Measurements from ENCODE around the gene ABCA2. TPM values are rescaled to one million over a fixed set of nuclear protein-coding genes. Genes with fewer than 3 reads are reported as not detected.

ABCA2 gene
- total and polyA plus RNA-seq, 4 donors = 2.9 to 15.2 (median 12.3) TPM

DNA sequence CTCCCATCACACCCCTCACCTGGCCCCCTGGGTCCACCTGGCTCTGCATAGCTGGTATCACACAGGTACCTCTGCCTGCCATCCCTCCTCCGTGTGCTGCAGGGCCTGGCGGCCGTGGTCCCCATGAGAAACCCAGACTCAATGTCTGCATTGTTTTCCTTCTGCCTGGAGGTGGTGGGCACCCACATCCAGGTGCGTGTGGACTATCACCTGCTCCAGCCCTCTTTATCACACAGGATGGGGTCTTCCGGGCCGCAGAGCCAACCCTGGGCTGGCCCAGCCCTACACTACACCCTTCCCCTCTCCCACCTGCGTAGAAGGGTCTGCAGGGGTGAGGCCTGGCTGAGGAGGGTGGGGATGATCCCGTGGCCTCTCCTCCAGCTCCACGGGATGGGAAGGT, 10.9 kb upstream of the ABCA2 start:
- Histone ChIP-seq H3K4me3 (ENCODE audit: low read depth in 1 of 3, low read length in 3 of 3) (no peak overlapping the region), H3K4me1 (ENCODE audit: control insufficient read depth in 4 of 4, insufficient read depth in 4 of 4, low read length in 3 of 4) (peaks cover 0 to 15% (median 0%) of the 10 kb centered on the region in 4 donors), H3K27me3 (ENCODE audit: control insufficient read depth in 4 of 4, insufficient read depth in 4 of 4, low read length in 3 of 4) (peaks cover 0 to 8% (median under 1%) of the 10 kb centered on the region in 4 donors), H3K9ac (ENCODE audit: low read depth in 1 of 2, low read length in 2 of 2) (no peak overlapping the region), H3K27ac (ENCODE audit: low read depth in 1 of 2, low read length in 2 of 2) (no peak overlapping the region), H3K36me3 (ENCODE audit: control insufficient read depth in 4 of 4, insufficient read depth in 3 of 4, low read depth in 1 of 4, low read length in 3 of 4) (no peaks in the 10 kb centered on the region), H3K9me3 (ENCODE audit: control insufficient read depth in 4 of 4, low read length in 3 of 4) (no peaks in the 10 kb centered on the region)
- no peak for TF ChIP-seq TAF1 (conservative IDR thresholded peaks at IDR 0.05)
- TF ChIP-seq HNF4G (IDR thresholded peaks at IDR 0.05) = no peak
- TF ChIP-seq, protein P1, sequence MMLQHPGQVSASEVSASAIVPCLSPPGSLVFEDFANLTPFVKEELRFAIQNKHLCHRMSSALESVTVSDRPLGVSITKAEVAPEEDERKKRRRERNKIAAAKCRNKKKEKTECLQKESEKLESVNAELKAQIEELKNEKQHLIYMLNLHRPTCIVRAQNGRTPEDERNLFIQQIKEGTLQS (IDR thresholded peaks at IDR 0.05) = no peak
- no peak for TF ChIP-seq GABPA (IDR thresholded peaks at IDR 0.05 in 1 of 2, conservative IDR thresholded peaks at IDR 0.05 in 1 of 2)
- no peak for TF ChIP-seq HNF4A (conservative IDR thresholded peaks at IDR 0.05)
- TF ChIP-seq FOXA1 (IDR thresholded peaks at IDR 0.05) = no peak
- no peak for TF ChIP-seq SP1 (IDR thresholded peaks at IDR 0.05)
- TF ChIP-seq, protein P2, sequence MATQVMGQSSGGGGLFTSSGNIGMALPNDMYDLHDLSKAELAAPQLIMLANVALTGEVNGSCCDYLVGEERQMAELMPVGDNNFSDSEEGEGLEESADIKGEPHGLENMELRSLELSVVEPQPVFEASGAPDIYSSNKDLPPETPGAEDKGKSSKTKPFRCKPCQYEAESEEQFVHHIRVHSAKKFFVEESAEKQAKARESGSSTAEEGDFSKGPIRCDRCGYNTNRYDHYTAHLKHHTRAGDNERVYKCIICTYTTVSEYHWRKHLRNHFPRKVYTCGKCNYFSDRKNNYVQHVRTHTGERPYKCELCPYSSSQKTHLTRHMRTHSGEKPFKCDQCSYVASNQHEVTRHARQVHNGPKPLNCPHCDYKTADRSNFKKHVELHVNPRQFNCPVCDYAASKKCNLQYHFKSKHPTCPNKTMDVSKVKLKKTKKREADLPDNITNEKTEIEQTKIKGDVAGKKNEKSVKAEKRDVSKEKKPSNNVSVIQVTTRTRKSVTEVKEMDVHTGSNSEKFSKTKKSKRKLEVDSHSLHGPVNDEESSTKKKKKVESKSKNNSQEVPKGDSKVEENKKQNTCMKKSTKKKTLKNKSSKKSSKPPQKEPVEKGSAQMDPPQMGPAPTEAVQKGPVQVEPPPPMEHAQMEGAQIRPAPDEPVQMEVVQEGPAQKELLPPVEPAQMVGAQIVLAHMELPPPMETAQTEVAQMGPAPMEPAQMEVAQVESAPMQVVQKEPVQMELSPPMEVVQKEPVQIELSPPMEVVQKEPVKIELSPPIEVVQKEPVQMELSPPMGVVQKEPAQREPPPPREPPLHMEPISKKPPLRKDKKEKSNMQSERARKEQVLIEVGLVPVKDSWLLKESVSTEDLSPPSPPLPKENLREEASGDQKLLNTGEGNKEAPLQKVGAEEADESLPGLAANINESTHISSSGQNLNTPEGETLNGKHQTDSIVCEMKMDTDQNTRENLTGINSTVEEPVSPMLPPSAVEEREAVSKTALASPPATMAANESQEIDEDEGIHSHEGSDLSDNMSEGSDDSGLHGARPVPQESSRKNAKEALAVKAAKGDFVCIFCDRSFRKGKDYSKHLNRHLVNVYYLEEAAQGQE (IDR thresholded peaks at IDR 0.05) = no peak
- no peak for TF ChIP-seq JUND (IDR thresholded peaks at IDR 0.05)
- TF ChIP-seq, protein P3, sequence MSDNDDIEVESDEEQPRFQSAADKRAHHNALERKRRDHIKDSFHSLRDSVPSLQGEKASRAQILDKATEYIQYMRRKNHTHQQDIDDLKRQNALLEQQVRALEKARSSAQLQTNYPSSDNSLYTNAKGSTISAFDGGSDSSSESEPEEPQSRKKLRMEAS (IDR thresholded peaks at IDR 0.05) = no peak
- TF ChIP-seq CTCF (IDR thresholded peaks at IDR 0.05; ENCODE audit: low read depth, low read length, missing input control) = no peak
- no peak for TF ChIP-seq EGR1 (IDR thresholded peaks at IDR 0.05; ENCODE audit: low read depth in 2 of 2)
- no peak for DNase-seq (ENCODE audit: low spot score)
- WGBS = 78% methylated on average over 9 of the region's 9 CpGs

DNA sequence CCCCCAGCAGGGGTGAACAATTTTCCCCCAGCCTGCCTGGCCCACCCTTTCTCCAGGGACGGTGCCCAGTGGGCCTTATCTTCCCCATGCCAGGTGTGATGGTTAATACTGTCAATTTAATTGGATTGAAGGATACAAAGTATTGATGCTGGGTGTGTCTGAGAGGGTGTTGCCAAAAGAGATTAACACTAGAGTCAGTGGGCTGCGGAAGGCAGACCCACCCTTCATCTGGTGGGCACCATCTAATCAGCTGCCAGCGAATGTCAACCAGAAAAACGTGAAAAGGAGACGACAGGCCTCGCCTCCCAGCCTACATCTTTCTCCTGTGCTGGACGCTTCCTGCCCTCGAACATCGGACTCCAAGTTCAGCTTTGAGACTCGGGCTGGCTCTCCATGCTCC, 9.4 kb upstream of the ABCA2 start:
- Histone ChIP-seq H3K9me3 (ENCODE audit: control insufficient read depth in 4 of 4, low read length in 3 of 4) (no peaks in the 10 kb centered on the region), H3K36me3 (ENCODE audit: control insufficient read depth in 4 of 4, insufficient read depth in 3 of 4, low read depth in 1 of 4, low read length in 3 of 4) (no peaks in the 10 kb centered on the region), H3K27ac (ENCODE audit: low read depth in 1 of 2, low read length in 2 of 2) (no peak overlapping the region), H3K4me1 (ENCODE audit: control insufficient read depth in 4 of 4, insufficient read depth in 4 of 4, low read length in 3 of 4) (peaks cover 0 to 10% (median 1%) of the 10 kb centered on the region in 4 donors), H3K9ac (ENCODE audit: low read depth in 1 of 2, low read length in 2 of 2) (no peak overlapping the region), H3K4me3 (ENCODE audit: low read depth in 1 of 3, low read length in 3 of 3) (no peak overlapping the region), H3K27me3 (ENCODE audit: control insufficient read depth in 4 of 4, insufficient read depth in 4 of 4, low read length in 3 of 4) (peaks cover 0 to 4% (median under 1%) of the 10 kb centered on the region in 4 donors)
- WGBS = 89% methylated on average over 10 of the region's 10 CpGs
- TF ChIP-seq HNF4A (conservative IDR thresholded peaks at IDR 0.05) (no peak), EGR1 (IDR thresholded peaks at IDR 0.05; ENCODE audit: low read depth in 2 of 2) (no peak), SP1 (IDR thresholded peaks at IDR 0.05) (no peak), NR2F2 (IDR thresholded peaks at IDR 0.05) (no peak), YY1 (IDR thresholded peaks at IDR 0.05) (no peak), RXRA (IDR thresholded peaks at IDR 0.05) (no peak), GABPA (IDR thresholded peaks at IDR 0.05 in 1 of 2, conservative IDR thresholded peaks at IDR 0.05 in 1 of 2) (no peak), FOXA1 (IDR thresholded peaks at IDR 0.05) (no peak)
- TF ChIP-seq, protein P1 (IDR thresholded peaks at IDR 0.05) = no peak
- TF ChIP-seq, protein P3 (IDR thresholded peaks at IDR 0.05) = no peak
- TF ChIP-seq, protein P4, sequence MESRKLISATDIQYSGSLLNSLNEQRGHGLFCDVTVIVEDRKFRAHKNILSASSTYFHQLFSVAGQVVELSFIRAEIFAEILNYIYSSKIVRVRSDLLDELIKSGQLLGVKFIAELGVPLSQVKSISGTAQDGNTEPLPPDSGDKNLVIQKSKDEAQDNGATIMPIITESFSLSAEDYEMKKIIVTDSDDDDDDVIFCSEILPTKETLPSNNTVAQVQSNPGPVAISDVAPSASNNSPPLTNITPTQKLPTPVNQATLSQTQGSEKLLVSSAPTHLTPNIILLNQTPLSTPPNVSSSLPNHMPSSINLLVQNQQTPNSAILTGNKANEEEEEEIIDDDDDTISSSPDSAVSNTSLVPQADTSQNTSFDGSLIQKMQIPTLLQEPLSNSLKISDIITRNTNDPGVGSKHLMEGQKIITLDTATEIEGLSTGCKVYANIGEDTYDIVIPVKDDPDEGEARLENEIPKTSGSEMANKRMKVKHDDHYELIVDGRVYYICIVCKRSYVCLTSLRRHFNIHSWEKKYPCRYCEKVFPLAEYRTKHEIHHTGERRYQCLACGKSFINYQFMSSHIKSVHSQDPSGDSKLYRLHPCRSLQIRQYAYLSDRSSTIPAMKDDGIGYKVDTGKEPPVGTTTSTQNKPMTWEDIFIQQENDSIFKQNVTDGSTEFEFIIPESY (IDR thresholded peaks at IDR 0.05) = no peak
- DNase-seq (ENCODE audit: low spot score) = no peak

All from liver (tissue), 9 donors.